Hepatocyte (in vitro differentiated cells): ENCODE measurements around the gene TCF7L1.

Source experiments
- CTCF ChIP-seq: fragments of 200-600 bp; sonication (generic); IDR thresholded peaks from 2 replicates; pipeline ENCODE4 v1.5.1; 2016; ENCODE audit warnings: antibody characterized with exemption, mild to moderate bottlenecking; ENCODE audit not compliant: poor library complexity
- EZH2 ChIP-seq: fragments of 200-600 bp; sonication (generic); IDR thresholded peaks from 2 replicates; pipeline ENCODE4 v1.6.1; 2016; ENCODE audit warnings: antibody characterized with exemption, mild to moderate bottlenecking, borderline replicate concordance

- TF ChIP-seq EZH2: no peak
- TF ChIP-seq CTCF: no peak
These were observed 50.3 kb downstream of the TCF7L1 start for GRCh38 chr2:85183479-85183878.
